K562 (cell line): ENCODE results near the gene CCNK. TPM values are rescaled to one million over a fixed set of nuclear protein-coding genes. Genes with fewer than 3 reads are reported as not detected.
A peak's percentile ranks its signal among the peaks of the same experiment; 100 is the strongest.

Experiments used
- ATAC-seq: fragments of 200-7000 bp; cut with Tn5 transposase; 3 replicates; pipeline ENCODE4 v1.9.1; 2020; ENCODE audit warnings: moderate library complexity
- BruUV-seq: library from RNA; stranded (reverse); fragments of 400-500 nt; replicated peaks from 2 replicates; lab custom pipeline; 2021; lab: Mats Ljungman, UMichigan
- CTCF ChIA-PET: fragments of 300-600 bp; formaldehyde crosslinking; extraction: SDS; loops from one replicate; lab custom pipeline; 2021; ENCODE audit warnings: low intra/inter-chr PET ratio; lab: Yijun Ruan, JAX
- POLR2A ChIA-PET: fragments of 300-600, 350-650 bp; sonication (Branson Sonifier 250); formaldehyde crosslinking; extraction: SDS; loops from one replicate; lab custom pipeline; 2021; ENCODE audit warnings: antibody characterized with exemption, inconsistent platforms; lab: Yijun Ruan, JAX
- DNase-seq, 4 experiments: peaks; one replicate each; pipeline versions ENCODE4 v3.0.0 to v3.0.0-alpha.2; 2011 to 2018; ENCODE audit warnings: low spot score in 3 of 4, mixed read lengths in 3 of 4; ENCODE audit errors: extremely low read depth in 1 of 4
- FAIRE-seq: peaks from 2 replicates; lab custom pipeline; 2011; peaks lifted over from hg19 to GRCh38; lab: Jason Lieb, UNC
- H2AFZ ChIP-seq: 2 replicates; pipeline ENCODE4 v1.6.0; 2011; ENCODE audit warnings: low read depth, low read length, control low read depth, inconsistent platforms
- H3K27ac ChIP-seq: fragments of 200-600 bp; 3 replicates; pipeline ENCODE4 v1.8.0; 2011; ENCODE audit warnings: low read depth, mild to moderate bottlenecking, control low read depth, inconsistent platforms, low read length, moderate library complexity, mixed read lengths; ENCODE audit errors: extremely low read depth
- H3K27me3 ChIP-seq, 2 experiments: fragments of 300-600 bp in 1 of 2; 2 replicates in 1 of 2; 3 replicates in 1 of 2; pipeline versions ENCODE4 v1.6.0 to v1.8.0; 2011; ENCODE audit warnings: inconsistent platforms in 2 of 2, low read length in 2 of 2, mild to moderate bottlenecking in 1 of 2, mixed read lengths in 1 of 2, moderate library complexity in 1 of 2; ENCODE audit not compliant: control insufficient read depth in 2 of 2, insufficient read depth in 2 of 2
- H3K36me3 ChIP-seq: fragments of 300-600 bp; 3 replicates; pipeline ENCODE4 v1.8.0; 2011; ENCODE audit warnings: mild to moderate bottlenecking, low read length, inconsistent platforms; ENCODE audit not compliant: control insufficient read depth, insufficient read depth
- H3K4me1 ChIP-seq, 2 experiments: fragments of 200-600 bp in 1 of 2; replicated peaks in 1 of 2; 2 replicates in 1 of 2; 3 replicates in 1 of 2; pipeline versions ENCODE4 v1.5.1 to v1.8.0; 2011; ENCODE audit warnings: inconsistent platforms in 2 of 2, low read length in 2 of 2, mild to moderate bottlenecking in 1 of 2, mixed read lengths in 1 of 2, moderate library complexity in 1 of 2; ENCODE audit not compliant: control insufficient read depth in 2 of 2, insufficient read depth in 2 of 2
- H3K4me2 ChIP-seq: 2 replicates; pipeline ENCODE4 v1.6.1; 2011; ENCODE audit warnings: low read length, control low read depth, inconsistent platforms, mixed read lengths; ENCODE audit not compliant: insufficient read depth
- H3K4me3 ChIP-seq: fragments of 200-600 bp; sonication (generic), shearing (Covaris generic); 2 replicates; pipeline ENCODE4 v1.5.1; 2016; ENCODE audit warnings: control low read depth, inconsistent platforms
- H3K79me2 ChIP-seq: fragments of 200-600 bp; 3 replicates; pipeline ENCODE4 v1.8.0; 2011; ENCODE audit warnings: low read length, inconsistent platforms; ENCODE audit not compliant: control insufficient read depth, insufficient read depth
- H3K9ac ChIP-seq, 2 experiments: 2 replicates each; pipeline versions ENCODE4 v1.6.0 to v1.6.1; 2011; ENCODE audit warnings: low read depth in 2 of 2, low read length in 2 of 2, control low read depth in 1 of 2, inconsistent platforms in 1 of 2, mild to moderate bottlenecking in 1 of 2, mixed read lengths in 1 of 2; ENCODE audit not compliant: insufficient read depth in 1 of 2
- H3K9me1 ChIP-seq: one replicate; pipeline ENCODE4 v1.6.0; 2011; ENCODE audit warnings: inconsistent platforms, mild to moderate bottlenecking, low read length, moderate library complexity; ENCODE audit not compliant: control insufficient read depth, insufficient read depth
- H3K9me3 ChIP-seq: replicated peaks from 2 replicates; pipeline ENCODE4 v1.5.1; 2011; ENCODE audit warnings: low read depth, low read length, inconsistent platforms; ENCODE audit not compliant: control insufficient read depth, insufficient read depth
- H4K20me1 ChIP-seq: replicated peaks from 2 replicates; pipeline ENCODE4 v1.6.1; 2011; ENCODE audit warnings: low read length, inconsistent platforms, mixed read lengths; ENCODE audit not compliant: control insufficient read depth, insufficient read depth
- CBFB ChIP-seq: sonication (generic); formaldehyde crosslinking; IDR thresholded peaks from 2 replicates; pipeline ENCODE4 v1.4.0; 2020; ENCODE audit warnings: mild to moderate bottlenecking, missing genetic modification reagents
- CXXC5 ChIP-seq: fragments of 250-450 bp; sonication (Bioruptor Pico); IDR thresholded peaks from 2 replicates; pipeline ENCODE4 v1.8.0; 2022; ENCODE audit warnings: inconsistent platforms, mild to moderate bottlenecking, moderate library complexity
- HSF4 ChIP-seq: fragments of 250-450 bp; sonication (Bioruptor Pico); IDR thresholded peaks from 2 replicates; pipeline ENCODE4 v2.1.2; 2022; ENCODE audit warnings: mild to moderate bottlenecking, moderate library complexity, borderline replicate concordance
- ILF3 ChIP-seq: fragments of 450-650 bp; IDR thresholded peaks from 2 replicates; pipeline ENCODE4 v1.6.1; 2018; ENCODE audit warnings: antibody characterized with exemption, mild to moderate bottlenecking, moderate library complexity, borderline replicate concordance
- NEUROD1 ChIP-seq: fragments of 150-350 bp; IDR thresholded peaks from 2 replicates; pipeline ENCODE4 v1.6.1; 2014; ENCODE audit warnings: borderline replicate concordance, low read length, low read depth; ENCODE audit not compliant: partially characterized antibody
- PKNOX1 ChIP-seq: fragments of 450-650 bp; IDR thresholded peaks from 2 replicates; pipeline ENCODE4 v1.6.1; 2016
- PRDM10 ChIP-seq: fragments of 450-650 bp; IDR thresholded peaks from 2 replicates; pipeline ENCODE4 v1.6.1; 2018; ENCODE audit not compliant: partially characterized antibody
- RBM25 ChIP-seq: fragments of 200-400 bp; formaldehyde crosslinking; IDR thresholded peaks from 2 replicates; pipeline ENCODE4 v1.6.1; 2018; ENCODE audit warnings: low read length, low read depth, moderate library complexity; ENCODE audit not compliant: severe bottlenecking
- RFX1 ChIP-seq: fragments of 450-650 bp; IDR thresholded peaks from 2 replicates; pipeline ENCODE4 v1.6.1; 2016; ENCODE audit warnings: mild to moderate bottlenecking, moderate library complexity
- SMARCB1 ChIP-seq: IDR thresholded peaks from 2 replicates; pipeline ENCODE4 v1.6.1; 2011; ENCODE audit warnings: improper control_type of control experiment, low read depth; ENCODE audit not compliant: insufficient read length
- TRIM28 ChIP-seq: fragments of 450-650 bp; IDR thresholded peaks from 2 replicates; pipeline ENCODE4 v1.6.1; 2017
- ZNF3 ChIP-seq: fragments of 250-450 bp; sonication (Bioruptor Pico); IDR thresholded peaks from 2 replicates; pipeline ENCODE4 v1.5.0; 2021; ENCODE audit warnings: mild to moderate bottlenecking, moderate library complexity
- WGBS: fragments of 100-300 bp; shearing (Covaris generic); methylation state at CpG from one replicate; pipeline ENCODE4 v1.1.6; 2016; ENCODE audit warnings: low coverage, mixed read lengths; ENCODE audit not compliant: insufficient coverage; ENCODE audit errors: missing lambda C conversion rate; 5-methylcytosine and 5-hydroxymethylcytosine counted together
- in situ Hi-C: fragments of 300-500 bp; cut with MboI; formaldehyde crosslinking; loops from 4 replicates; pipeline ENCODE4 v1.15.0; 2018; ENCODE audit warnings: inconsistent platforms, mixed read lengths
- intact Hi-C: fragments of 100-400 bp; cut with micrococcal nuclease; formaldehyde crosslinking; loops from 2 replicates; pipeline ENCODE4 v1.14.2; 2022
- polyA plus RNA-seq, 8 experiments: library from polyadenylated mRNA; depleted of rRNA in 4 of 8; stranded (reverse) in 5 of 8; unstranded in 3 of 8; fragments of >200 nt; fragmentation: Nextera tagmentation in 2 of 8; fragmentation: Illumina TruSeq in 1 of 8; extraction: Ambion mirVana in 2 of 8; extraction: Trizol in 1 of 8; gene quantifications; 2 replicates each; pipeline versions ENCODE4 v1.2.1 to v1.2.3, GENCODE V29; 2011 to 2014; ENCODE audit warnings: inconsistent platforms in 1 of 8, missing spikeins in 1 of 8
- total RNA-seq, 7 experiments: library from RNA; depleted of rRNA in 6 of 7; stranded (reverse); fragments of >200 nt in 6 of 7; fragmentation: Illumina TruSeq in 2 of 7; extraction: Trizol in 2 of 7; gene quantifications; 2 replicates each; pipeline versions ENCODE4 v1.2.1 to v1.2.3, GENCODE V29; 2011 to 2021; ENCODE audit warnings: low replicate concordance in 1 of 7
- TF ChIP-seq, protein P1 (sequence below): fragments of 250-450 bp; sonication (Bioruptor Pico); IDR thresholded peaks from 2 replicates; pipeline ENCODE4 v1.5.0; 2022; ENCODE audit warnings: mild to moderate bottlenecking

Gene CCNK
- total and polyA plus RNA-seq, 9 of the 15 experiments (the other 6 are each of a cell fraction or from before 2014, with no cell fraction given) = 5.8 to 84.2 (median 16.4) TPM

GRCh38 chr14:99522934-99523703 is 41.9 kb downstream of the CCNK start (continued):
- TF ChIP-seq PKNOX1 = 0 out of 2 replicates have a peak, but pooled peaks have one; percentile 9
- no peak for TF ChIP-seq SMARCB1
- TF ChIP-seq ZNF3 (CRISPR knock-in tag) = no peak
- TF ChIP-seq HSF4 (CRISPR knock-in tag) = no peak
- TF ChIP-seq ILF3 = no peak
- TF ChIP-seq RFX1 = no peak
- TF ChIP-seq TRIM28 = no peak
- TF ChIP-seq CBFB (CRISPR knock-in tag) = no peak

DNA sequence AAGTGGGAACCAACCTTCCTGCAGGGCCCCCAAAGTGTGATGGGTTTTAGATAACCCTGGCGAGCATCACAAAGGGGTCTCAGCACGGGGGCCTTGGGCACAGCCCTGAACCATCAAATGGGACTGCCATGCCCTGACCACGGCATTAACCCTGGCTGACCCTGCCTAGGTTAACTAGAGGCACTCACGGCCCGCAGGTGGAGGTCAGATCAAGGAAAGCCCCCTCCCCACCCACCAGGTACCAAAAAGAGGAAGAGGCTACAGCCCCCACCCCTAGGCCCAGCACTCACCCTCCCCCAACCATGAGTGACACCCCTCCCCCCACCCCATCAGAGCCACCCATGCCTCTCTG is 42.5 kb downstream of the CCNK start:
- in situ Hi-C loops = loop anchor here (10.0 kb wide), 1 partner anchor 361 kb away; no protein-coding TSS in a partner anchor
- Histone ChIP-seq H3K27me3 (no peaks in the 10 kb centered on the region), H3K79me2 (no peaks in the 10 kb centered on the region), H3K9me3 (no peaks in the 10 kb centered on the region), H3K4me2 (no peak overlapping the region), H3K9ac (0 out of 4 replicates have a peak overlapping the region, but pooled peaks of 1 of the 2 experiments have one; percentile 13), H3K4me3 (no peak overlapping the region), H4K20me1 (peaks cover under 1% of the 10 kb centered on the region; the same call in 1 of the 2 replicates), H3K27ac (no peak overlapping the region), H3K4me1 (peaks cover 11 to 49% of the 10 kb centered on the region in 2 experiments), H3K9me1 (no peaks in the 10 kb centered on the region), H3K36me3 (no peaks in the 10 kb centered on the region), H2AFZ (no peak overlapping the region)
- intact Hi-C loops = no loop called here
- BruUV-seq = no TSS peak
- ChIA-PET CTCF (no interaction called here), POLR2A (interaction anchor here (0.6 to 1.2 kb wide), 3 partner anchors 10 to 105 kb away, joined by 3 to 4 read pairs (median 3); no protein-coding TSS in a partner anchor)
- FAIRE-seq = no peak
- no peak for ATAC-seq
- WGBS = 63% methylated on average over 5 of the region's 5 CpGs
- DNase-seq = no peak
- TF ChIP-seq RBM25 (no peak), CXXC5 (no peak), ILF3 (no peak), PRDM10 (no peak), NEUROD1 (no peak)
- TF ChIP-seq, protein P1, sequence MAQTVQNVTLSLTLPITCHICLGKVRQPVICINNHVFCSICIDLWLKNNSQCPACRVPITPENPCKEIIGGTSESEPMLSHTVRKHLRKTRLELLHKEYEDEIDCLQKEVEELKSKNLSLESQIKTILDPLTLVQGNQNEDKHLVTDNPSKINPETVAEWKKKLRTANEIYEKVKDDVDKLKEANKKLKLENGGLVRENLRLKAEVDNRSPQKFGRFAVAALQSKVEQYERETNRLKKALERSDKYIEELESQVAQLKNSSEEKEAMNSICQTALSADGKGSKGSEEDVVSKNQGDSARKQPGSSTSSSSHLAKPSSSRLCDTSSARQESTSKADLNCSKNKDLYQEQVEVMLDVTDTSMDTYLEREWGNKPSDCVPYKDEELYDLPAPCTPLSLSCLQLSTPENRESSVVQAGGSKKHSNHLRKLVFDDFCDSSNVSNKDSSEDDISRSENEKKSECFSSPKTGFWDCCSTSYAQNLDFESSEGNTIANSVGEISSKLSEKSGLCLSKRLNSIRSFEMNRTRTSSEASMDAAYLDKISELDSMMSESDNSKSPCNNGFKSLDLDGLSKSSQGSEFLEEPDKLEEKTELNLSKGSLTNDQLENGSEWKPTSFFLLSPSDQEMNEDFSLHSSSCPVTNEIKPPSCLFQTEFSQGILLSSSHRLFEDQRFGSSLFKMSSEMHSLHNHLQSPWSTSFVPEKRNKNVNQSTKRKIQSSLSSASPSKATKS (CRISPR knock-in tag) = no peak
